Midbrain (tissue), 1 donor: Measurements from ENCODE around the gene GTSF1L.
A peak's percentile ranks its signal among the peaks of the same experiment; 100 is the strongest.
"Not testable (repeated sequence)": the region's sequence is repeated elsewhere in the genome, so short reads cannot be mapped to it uniquely, and the experiment has no call there.

Experiments
- DNase-seq: peaks from one replicate; lab custom pipeline; 2025; lab: John Stamatoyannopoulos, UW

Gene GTSF1L

DNA sequence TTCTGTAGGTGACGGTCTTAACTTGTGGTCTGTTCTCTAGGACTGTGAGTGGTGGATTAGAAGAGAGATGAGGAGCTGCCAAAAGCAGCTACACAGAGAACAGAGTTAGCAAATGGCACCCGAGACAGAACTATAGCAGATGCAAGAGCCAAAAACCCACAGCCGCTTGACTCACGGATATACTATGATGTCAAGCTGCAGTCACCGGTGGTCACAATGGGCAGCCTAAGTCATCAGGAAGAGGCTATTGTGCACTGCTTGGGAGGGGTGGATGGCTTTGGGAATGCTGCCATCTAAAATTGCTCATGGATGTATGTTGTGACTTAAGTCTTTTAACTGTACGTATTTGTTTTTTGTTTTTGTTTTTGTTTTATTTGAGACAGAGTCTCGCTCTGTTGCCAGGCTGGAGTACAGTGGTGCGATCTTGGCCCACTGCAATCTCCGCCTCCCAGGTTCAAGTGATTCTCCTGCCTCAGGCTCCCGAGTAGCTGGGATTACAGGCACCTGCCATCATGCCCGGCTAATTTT lies at the start of gene GTSF1L:
Gene GTSF1L, minus strand, starts transcription at position 192 of the 528 bp plus-strand sequence. CDS start 308 bp downstream, outside the sequence.
- no peak for DNase-seq

DNA sequence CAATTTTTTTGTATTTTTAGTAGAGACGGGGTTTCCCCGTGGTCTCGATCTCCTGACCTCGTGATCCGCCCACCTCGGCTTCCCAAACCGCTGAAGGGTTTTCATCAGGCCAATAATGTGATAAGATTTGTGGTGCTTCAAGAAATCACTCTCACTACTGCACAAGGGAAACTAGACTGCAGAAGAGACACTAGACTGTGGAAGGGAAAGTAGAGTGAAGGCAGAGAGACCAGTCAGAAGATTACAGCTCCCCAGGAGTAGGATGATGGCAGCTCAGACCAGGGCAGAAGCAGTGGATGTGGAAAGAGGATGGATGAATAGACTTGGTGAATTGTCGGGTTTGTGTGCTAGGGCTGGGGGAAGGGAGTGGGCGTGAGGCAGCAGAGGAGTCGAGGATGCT lies 48.0 kb upstream of the GTSF1L start:
- no peak for DNase-seq

DNA sequence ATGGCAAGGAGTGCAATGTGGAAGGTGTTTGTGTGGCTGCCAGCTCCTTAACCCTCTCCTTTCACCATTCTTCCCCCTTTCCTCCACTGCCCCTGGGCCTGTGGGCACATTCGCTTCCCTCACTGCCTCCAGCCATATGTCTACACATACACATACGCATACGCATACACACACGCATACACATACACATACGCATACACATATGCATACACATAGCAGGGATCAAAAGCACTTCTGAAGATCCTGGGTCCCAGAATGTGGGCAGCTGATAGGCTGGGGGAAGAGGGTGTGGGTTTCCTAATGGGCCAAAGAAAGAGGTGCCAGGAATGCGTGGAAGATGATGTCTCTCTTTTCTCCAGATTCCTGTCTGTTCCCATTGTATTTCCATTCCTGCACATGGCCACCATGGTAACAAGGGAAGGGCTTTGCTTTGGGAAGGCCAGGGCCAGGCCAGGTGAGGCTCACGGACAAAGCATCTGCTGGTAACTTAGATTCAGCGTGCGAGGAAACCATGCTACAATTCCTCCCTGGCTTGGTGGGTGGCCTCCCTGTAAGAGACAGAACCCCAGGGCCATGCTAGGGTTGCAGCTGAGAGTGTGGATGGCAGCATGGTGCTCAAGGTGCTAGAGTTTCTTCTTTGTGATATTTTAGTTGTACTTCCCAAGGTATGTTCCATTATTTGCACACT lies 44.8 kb upstream of the GTSF1L start:
- DNase-seq = no peak

DNA sequence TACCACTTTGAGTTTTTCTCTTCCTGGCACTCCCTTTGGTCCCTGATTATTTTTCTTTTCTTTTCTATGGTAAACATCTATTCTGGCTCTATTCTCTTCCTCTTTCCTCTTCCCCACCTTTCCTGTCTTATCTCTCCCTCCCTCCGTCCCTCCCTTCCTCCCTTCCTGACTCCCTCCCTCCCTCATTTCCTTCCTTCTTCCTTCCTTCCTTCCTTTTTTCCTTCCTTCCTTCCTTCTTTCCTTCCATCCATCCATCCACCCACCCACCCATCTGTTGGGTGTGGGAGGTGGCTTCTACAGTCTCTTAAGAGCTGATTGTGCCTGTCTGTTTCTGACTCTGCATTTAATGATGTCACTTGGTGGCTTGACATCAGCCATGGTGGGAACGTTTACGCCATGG lies 43.5 kb upstream of the GTSF1L start:
- no peak for DNase-seq

DNA sequence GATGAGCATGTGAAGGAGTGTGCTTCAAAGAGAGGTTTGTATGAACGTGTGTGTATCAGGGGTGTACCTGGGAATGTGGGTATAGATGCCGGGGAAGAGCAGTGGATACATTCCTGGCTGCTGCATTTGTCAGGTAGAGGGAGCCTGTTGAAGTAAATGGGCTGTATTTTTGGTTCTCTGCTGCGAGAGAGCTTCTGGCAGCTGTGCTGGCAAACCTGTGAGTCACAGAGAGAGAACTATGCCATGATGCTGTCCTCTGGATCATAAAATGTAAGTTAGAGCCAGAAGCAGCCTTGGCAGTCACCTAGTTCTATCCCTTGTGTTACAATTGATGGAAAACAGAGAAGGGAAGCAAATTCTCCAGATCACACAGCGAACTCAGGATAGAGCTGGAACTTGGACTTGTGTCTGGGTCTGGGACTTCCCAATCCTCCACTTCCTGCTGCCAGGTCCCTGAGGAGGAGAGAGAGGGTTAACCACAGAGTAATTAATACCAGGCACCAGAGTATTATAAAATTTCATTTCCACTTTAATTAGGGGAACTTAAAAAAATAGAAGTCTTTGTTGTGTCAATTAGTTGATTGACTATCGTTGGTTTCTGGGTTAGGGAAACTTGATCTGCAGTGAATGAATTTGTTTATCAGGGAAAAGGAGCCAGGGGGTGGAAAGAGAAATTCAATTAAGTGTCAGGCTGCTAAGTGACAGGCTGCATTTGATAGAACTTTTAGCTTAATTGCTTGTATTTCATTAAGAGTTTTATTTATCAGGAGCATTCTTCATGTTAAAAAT lies 41.1 kb upstream of the GTSF1L start:
- DNase-seq = no peak

DNA sequence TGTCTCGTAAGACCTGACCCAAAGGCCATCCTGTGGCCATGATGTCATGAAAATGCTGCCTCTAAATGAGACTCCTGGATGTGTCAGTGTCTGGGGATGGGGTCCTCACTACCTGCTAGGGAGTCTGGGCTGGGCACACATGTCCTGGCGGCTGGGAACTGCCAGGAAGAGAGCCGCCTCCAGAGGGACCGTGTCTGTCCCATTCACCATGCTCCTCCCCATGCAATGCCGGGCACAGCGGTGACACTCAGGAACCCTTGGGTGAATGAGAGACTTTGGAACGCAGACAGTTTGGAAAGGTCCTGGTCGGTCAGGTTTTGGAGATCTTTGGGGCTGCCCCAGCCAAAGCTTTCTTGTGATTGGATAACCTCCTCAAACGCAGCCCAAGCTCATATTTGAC lies 40.1 kb upstream of the GTSF1L start:
- no peak for DNase-seq

DNA sequence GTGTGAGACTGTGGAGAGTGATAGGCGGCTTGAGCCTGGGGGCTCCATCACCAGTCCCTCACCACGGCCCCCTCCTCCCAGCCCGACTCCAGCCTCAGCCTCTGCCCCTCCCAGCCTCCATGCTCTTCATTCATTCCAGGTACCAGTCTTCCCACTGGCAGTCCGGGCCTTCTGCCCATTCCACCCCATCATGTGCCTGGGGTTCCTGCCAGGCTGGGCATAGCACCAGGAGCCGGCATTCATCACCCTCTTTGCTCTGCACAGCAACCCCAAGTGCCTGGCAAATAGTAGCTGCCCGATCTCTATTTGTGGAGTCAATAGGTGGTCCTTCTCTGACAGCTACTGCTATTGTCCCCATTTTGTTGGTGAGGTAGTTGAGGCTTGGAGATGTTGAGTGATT lies 39.6 kb upstream of the GTSF1L start:
- peak; percentile 80 for DNase-seq

DNA sequence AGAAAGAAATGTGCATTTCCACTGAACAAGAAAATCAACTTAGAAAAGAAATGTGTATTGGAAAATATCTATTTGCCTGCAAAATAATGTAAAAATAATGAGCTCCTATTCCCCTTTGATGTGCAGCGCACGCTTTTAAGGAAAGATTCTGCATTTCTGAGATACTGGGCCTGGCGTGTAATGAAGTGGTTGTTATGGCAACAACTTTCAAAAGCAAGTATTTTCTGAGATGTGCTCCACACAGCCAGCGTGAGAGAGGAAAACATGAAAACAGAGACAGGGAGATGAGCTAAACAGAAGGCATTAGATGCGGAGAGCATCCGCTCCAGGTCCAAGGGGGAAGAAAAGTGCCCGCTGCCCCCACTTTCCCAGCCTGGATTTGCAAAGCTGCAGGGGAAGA lies 39.1 kb upstream of the GTSF1L start:
- no peak for DNase-seq

DNA sequence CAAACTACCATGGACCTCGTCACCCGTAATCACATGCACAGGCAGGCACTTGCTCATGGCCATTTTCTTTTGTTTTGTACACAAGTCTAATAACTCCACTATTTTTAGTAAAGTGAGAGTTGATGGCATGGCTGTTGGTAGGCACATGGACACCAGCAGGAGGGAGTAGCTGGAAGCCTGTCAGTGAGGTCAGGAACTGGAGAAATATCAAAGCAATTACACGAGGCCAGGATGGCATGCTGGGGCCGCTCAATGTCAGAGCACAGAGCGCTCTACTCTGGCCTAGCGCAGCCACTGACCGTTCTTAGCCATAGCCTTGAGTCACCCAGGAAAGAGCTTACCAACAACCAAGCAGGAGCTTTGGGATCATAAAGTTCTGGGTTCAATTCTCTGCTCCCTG lies 36.1 kb upstream of the GTSF1L start:
- DNase-seq = no peak

DNA sequence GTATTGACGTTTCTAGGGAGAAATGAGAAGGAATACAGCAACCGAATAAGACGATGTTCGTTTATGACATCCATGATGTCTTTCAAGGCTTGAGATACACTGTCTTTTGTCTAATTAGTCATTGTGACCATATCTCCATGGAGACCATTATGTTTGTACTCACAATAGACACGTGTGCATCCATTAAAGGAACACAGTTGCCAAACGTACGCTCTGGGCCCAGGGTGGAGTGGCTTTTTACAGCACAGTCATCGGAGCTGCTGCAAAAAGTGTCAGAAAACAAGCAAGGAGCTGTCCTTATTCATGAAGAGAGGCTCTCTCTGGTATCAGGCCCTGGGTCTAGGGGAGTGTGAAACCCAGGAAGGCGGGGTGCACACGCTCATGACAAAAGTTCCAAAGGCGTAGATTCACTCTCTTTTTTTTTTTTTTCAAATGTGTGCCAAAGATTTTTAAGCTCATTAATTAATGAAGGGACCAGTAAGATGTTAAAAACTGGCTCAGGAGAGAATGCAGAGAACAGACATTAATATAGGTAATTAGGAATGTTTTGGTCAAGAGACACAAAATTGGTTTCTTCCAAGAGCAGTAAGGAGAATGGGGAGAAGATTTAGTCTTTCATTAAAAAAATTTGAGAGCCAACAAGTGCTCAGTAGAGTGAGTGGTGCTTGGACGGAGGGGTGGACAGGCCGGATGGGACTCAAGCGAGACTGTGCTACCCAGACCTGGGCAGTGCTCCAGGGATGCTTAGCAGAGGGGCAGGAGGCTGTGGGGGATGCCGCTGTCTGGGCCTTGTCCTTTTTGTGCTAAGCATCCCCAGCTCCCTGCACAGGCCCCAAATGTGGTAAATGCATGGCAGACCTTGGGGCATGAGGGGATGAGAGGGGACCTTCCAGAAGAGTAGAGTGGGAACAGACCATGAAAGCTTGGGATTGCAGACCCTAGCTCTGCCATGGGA lies 34.9 kb upstream of the GTSF1L start:
- DNase-seq = no peak

DNA sequence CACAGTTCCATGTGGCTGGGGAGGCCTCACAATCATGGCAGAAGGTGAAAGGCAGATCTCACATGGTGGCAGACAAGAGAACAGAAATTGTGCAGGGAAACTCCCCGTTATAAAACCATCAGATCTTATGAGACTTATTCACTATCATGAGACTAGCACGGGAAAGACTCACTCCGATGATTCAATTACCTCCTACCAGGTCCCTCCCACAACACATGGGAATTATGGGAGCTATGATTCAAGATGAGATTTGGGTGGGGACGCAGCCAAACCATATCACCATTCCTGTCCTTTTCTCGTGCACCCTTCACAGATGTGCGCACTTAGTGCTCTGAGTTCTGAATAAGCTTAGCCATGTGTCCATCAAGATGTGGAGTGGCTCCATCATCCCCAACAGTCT lies 31.1 kb upstream of the GTSF1L start:
- DNase-seq = not testable (repeated sequence)

DNA sequence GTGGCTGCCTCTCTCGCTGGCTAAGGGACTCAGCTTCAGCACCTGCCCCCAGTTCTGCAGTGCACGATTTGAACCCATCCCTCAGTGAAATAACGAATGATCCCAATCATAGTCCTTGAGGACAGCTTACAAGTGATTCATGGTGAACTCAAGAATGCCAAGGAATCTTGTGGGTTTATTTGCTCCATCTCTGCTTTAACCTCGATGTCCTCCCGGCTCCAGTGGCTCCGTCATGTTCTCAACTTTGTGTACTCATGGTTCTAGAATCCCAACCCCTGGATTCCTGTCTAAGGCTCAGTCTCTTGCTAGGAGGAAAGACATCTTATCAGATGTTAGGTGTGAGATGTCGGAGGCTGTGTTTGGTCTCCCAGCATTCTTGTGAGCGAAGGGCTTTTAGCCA lies 29.0 kb upstream of the GTSF1L start:
- no peak for DNase-seq

DNA sequence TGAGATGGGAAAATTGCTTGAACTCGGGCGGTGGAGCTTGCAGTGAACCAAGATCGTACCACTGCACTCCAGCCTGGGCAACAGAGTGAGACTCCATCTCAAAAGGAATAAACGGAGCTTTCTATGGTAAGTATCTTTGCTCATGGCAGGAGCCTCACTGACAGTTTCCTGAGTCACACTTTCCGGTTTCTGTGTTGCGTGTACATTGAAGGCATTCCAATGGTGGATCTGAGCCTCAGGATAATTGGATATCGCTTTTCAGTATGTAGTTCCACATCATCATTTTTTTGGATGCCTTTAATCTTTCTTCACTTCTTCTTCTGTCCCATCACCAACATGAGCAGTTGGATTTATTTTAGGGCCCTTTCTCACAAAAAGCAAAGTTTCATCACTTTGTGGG lies 28.6 kb upstream of the GTSF1L start:
- no peak for DNase-seq

DNA sequence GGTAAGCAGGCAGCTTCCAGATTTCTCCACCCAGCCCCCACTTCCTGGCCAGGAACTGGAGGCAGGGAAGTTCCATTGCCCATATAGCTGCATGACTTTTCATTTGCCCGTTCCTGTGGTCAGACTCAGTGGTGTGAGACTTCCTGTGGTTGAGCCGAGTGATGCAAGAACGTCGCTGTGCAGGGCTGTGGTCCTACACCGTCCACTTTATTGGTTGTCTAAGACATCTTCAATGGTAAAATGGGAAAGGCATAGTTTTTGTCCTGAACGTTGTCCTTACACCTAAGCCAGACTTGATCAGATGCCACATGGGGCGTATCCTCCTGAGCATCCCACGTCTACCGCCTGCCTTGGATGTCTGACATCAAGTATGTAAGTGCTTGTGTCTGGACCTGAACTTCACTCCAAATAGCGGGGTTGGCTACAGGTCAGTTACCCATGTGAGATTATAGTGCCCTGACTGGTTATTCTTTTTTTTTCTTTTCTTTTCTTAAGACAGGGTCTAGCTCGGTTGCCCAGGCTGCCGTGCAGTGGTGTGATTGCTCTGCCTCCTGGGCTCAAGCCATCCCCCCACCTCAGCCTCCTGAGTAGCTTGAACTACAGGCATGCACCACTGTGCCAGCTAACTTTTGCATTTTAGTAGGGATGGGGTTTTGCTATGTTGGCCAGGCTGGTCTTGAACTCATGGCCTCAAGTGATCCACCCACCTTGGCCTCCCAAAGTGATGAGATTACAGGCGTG lies 25.9 kb upstream of the GTSF1L start:
- no peak for DNase-seq

DNA sequence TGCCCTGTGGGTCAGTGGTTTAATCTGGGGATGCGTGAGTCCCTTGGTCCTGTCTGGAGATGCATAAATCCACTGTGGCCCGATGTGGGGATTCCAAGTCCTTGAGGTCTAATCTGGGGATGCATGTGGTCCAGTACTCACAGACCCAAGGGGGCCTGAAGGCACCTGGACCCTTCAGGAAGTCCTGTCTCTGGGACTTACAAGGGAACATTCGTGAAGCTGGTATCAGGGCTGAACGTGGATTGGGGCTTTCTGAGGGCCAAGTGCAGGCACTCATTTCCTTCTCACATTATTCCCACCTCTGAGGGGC lies 25.2 kb upstream of the GTSF1L start:
- DNase-seq = no peak

DNA sequence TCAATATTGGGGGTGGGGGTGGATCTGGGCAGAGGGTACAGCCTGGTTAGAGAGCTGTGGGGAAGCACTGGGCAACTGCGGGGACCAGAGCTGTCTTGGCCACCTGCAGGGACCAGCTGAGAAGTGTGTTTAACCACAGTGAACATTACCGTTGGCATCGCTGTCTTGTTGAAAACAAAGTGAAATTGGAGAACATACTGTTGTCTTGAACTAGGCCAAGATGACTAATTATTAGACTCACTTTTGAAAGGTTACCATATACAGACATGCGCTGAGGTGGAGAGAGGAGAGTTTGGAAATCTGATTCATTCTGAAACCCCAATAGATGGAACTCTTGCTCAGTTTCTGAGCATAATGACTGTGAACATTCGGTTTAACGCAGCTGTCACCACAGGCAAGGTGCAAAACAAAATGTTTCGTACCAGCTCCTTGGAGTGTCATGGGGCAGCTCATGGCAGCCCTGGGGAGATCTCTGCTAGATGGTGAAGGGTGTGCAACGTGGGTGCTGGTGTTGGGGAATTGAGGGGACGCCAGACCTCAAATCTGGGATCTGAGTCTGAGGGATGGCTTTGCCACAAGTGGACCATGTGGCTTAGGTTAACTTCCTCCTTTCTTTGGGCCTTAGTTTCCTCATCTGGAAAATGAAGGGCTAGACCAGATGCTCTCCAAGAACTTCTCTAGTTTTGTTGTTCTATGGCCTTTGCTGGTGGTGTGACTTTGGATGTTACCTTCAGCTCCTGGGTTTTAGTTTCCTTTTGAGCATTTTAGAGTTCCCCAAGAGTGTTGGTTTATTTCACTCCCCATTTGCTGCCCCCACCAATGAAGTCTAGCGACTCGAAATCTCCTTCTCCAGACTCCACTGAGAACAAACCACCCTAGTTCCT lies 24.6 kb upstream of the GTSF1L start:
- DNase-seq = no peak

DNA sequence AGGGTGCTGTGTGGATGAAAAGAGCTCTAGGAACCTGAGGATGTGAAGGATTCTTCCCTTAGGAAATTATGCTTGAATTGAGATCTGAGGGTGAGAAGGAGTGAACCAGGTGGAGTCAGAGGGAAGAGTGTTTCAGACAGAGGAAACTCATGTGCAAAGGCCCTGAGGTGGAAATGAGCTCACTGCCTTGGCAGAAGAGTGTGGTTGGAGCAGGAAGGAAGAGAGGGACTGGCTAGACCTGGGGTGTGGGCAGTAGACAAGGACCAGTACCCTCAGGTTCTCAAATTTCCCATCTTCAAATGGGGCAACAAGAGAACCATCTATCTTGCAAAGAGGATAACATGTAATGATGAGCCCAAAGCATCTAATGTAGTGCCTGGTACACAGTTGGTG lies 24.0 kb upstream of the GTSF1L start:
- DNase-seq = no peak

DNA sequence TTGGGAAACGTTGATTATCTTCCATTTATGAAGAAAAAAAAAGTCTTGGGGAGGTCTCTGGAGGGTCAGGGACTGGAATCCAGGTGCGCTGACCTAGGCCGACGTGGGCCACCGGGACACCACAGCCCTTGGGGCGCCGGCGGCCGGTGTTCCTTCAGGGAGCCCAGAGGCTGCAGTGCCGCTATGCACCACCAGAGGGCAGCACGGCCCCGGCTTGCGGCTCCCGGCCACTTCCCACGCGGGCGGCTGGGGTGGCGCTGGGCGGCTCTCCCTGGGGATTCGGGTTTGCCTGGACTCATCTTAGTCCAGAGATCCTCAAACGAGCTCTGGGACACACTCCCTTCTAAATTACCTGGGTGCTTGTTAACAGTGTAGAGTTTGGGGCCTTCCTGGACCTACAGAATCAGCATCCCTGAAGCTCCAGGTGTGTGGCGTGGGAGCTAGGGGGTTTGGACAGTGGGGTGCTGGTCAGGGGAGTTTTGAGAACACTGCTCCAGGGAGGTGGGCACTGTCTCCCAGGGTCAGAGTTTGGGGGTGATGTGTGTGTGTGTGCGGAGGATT lies 23.0 kb upstream of the GTSF1L start:
- DNase-seq = peak; percentile 69

DNA sequence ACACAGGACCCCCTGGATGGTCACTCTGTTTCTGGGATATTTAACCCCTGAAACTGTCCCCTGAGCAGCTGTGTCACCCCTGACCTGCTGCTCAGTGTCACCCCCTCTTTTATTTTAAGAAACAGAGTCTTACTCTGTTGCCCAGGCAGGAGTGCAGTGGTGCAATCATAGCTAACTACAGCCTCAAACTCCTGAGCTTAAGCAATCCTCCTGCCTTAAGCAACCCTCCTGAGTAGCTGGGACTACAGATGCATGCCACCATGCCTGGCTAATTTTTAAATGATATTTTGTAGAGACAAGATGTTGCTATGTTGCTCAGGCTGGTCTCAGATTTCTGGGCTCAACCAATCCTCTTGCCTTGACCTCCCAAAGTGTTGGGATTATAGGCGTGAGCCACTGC lies 21.5 kb upstream of the GTSF1L start:
- DNase-seq = no peak
